CD4-positive, alpha-beta T cell treated with Interleukin-12 subunit alpha and Interleukin-12 subunit beta, for 1 hour (primary cell): ENCODE measurements around the gene DBN1.

Experiments
- DNase-seq: peaks from one replicate; pipeline ENCODE4 v3.0.0-alpha.2; 2020

The DBN1 gene

GRCh38 chr5:177504086-177505056 lies 30.9 kb upstream of the DBN1 start:
- no peak for DNase-seq

GRCh38 chr5:177503351-177504085 lies 30.1 kb upstream of the DBN1 start:
- no peak for DNase-seq

- DNase-seq = no peak
Measured at GRCh38 chr5:177502886-177503285, 29.5 kb upstream of the DBN1 start.

GRCh38 chr5:177501874-177502678 lies 28.6 kb upstream of the DBN1 start:
- DNase-seq = no peak

- DNase-seq = peak; percentile 85
Measured at GRCh38 chr5:177500685-177501522, 27.5 kb upstream of the DBN1 start.

- no peak for DNase-seq
Measured at GRCh38 chr5:177499842-177500241, 26.4 kb upstream of the DBN1 start.

- DNase-seq = no peak
Measured at GRCh38 chr5:177498013-177498787, 24.8 kb upstream of the DBN1 start.

- DNase-seq = peak; percentile 96
Measured at GRCh38 chr5:177497292-177498012, 24.0 kb upstream of the DBN1 start, which contains the start of gene PDLIM7. TSS of gene PDLIM7 (minus strand) at chr5:177497604. CDS start at chr5:177496512, 1,092 bp downstream.

- DNase-seq = no peak
Measured at GRCh38 chr5:177496727-177497291, 23.4 kb upstream of the DBN1 start.

GRCh38 chr5:177496070-177496726 lies 22.8 kb upstream of the DBN1 start:
- no peak for DNase-seq

- DNase-seq = no peak
Measured at GRCh38 chr5:177495243-177496060, 22.0 kb upstream of the DBN1 start.

- DNase-seq = peak; percentile 30
Measured at GRCh38 chr5:177494346-177495195, 21.1 kb upstream of the DBN1 start.

- no peak for DNase-seq
Measured at GRCh38 chr5:177493795-177494345, 20.4 kb upstream of the DBN1 start.

- DNase-seq = no peak
Measured at GRCh38 chr5:177492841-177493240, 19.4 kb upstream of the DBN1 start.

GRCh38 chr5:177491983-177492746 lies 18.7 kb upstream of the DBN1 start:
- DNase-seq = no peak

- no peak for DNase-seq
Measured at GRCh38 chr5:177491429-177491945, 18.1 kb upstream of the DBN1 start.
